ENCODE results near the gene TEX261. TPM values are rescaled to one million over a fixed set of nuclear protein-coding genes. Genes with fewer than 3 reads are reported as not detected.

The TEX261 gene
- total RNA-seq, 1 donor from 2014 or later = 56.3 TPM

- DNase-seq (no peak), ATAC-seq (ENCODE audit: poor library complexity) (no peak)
- intact Hi-C loops (cut with DNase I) = no loop called here
These were observed 31.5 kb downstream of the TEX261 start for GRCh38 chr2:70962885-70963878.

- DNase-seq = no peak
- intact Hi-C loops (cut with DNase I) = no loop called here
- no peak for ATAC-seq (ENCODE audit: poor library complexity)
These were observed 32.3 kb downstream of the TEX261 start for GRCh38 chr2:70962211-70962884.

GRCh38 chr2:70961648-70961994 lies 33.1 kb downstream of the TEX261 start:
- DNase-seq (no peak), ATAC-seq (ENCODE audit: poor library complexity) (no peak)
- intact Hi-C loops (cut with DNase I) = no loop called here

GRCh38 chr2:70960833-70961647 lies 33.6 kb downstream of the TEX261 start:
- DNase-seq (no peak), ATAC-seq (ENCODE audit: poor library complexity) (no peak)
- intact Hi-C loops (cut with DNase I) = no loop called here

GRCh38 chr2:70959851-70960832 lies 34.5 kb downstream of the TEX261 start:
- ATAC-seq (ENCODE audit: poor library complexity) = no peak
- intact Hi-C loops (cut with DNase I) = no loop called here
- DNase-seq = no peak

- ATAC-seq (ENCODE audit: poor library complexity) = no peak
These were observed 35.4 kb downstream of the TEX261 start for GRCh38 chr2:70959271-70959761.

GRCh38 chr2:70958759-70959158 lies 35.9 kb downstream of the TEX261 start:
- intact Hi-C loops (cut with DNase I) = no loop called here
- no peak for ATAC-seq (ENCODE audit: poor library complexity)
- DNase-seq = no peak

More at GRCh38 chr2:70959271-70959761, 35.4 kb downstream of the TEX261 start:
- intact Hi-C loops (cut with DNase I) = no loop called here
- DNase-seq = no peak

- ATAC-seq (ENCODE audit: poor library complexity) = no peak
- intact Hi-C loops (cut with DNase I) = no loop called here
- no peak for DNase-seq
These were observed 36.9 kb downstream of the TEX261 start for GRCh38 chr2:70957798-70958197.

- intact Hi-C loops (cut with DNase I) = no loop called here
- ATAC-seq (ENCODE audit: poor library complexity) = no peak
These were observed 38.5 kb downstream of the TEX261 start for GRCh38 chr2:70956141-70956540.

GRCh38 chr2:70954886-70955285 lies 39.8 kb downstream of the TEX261 start:
- no peak for DNase-seq
- intact Hi-C loops (cut with DNase I) = no loop called here
- no peak for ATAC-seq (ENCODE audit: poor library complexity)

More at GRCh38 chr2:70956141-70956540, 38.5 kb downstream of the TEX261 start:
- no peak for DNase-seq

- intact Hi-C loops (cut with DNase I) = loop anchor here (5.0 to 10.0 kb wide), 2 partner anchors 77 to 154 kb away; partner anchors contain the start of gene FIGLA
- DNase-seq (no peak), ATAC-seq (ENCODE audit: poor library complexity) (no peak)
These were observed 45.6 kb downstream of the TEX261 start for GRCh38 chr2:70949086-70949485.

- intact Hi-C loops (cut with DNase I) = loop anchor here (5.0 to 10.0 kb wide), 2 partner anchors 76 to 154 kb away; partner anchors contain the start of gene FIGLA
- DNase-seq (peak; percentile 84), ATAC-seq (ENCODE audit: poor library complexity) (peak; percentile 98)
These were observed 46.2 kb downstream of the TEX261 start for GRCh38 chr2:70948337-70949003.

GRCh38 chr2:70947556-70948184 lies 47.0 kb downstream of the TEX261 start:
- DNase-seq = no peak
- intact Hi-C loops (cut with DNase I) = loop anchor here (5.0 to 10.0 kb wide), 2 partner anchors 75 to 153 kb away; partner anchors contain the start of gene FIGLA
- no peak for ATAC-seq (ENCODE audit: poor library complexity)

GRCh38 chr2:70946832-70947442 lies 47.7 kb downstream of the TEX261 start:
- intact Hi-C loops (cut with DNase I) = loop anchor here (5.0 to 10.0 kb wide), 2 partner anchors 75 to 152 kb away; partner anchors contain the start of gene FIGLA
- ATAC-seq (ENCODE audit: poor library complexity) (peak; percentile 52), DNase-seq (no peak)

- intact Hi-C loops (cut with DNase I) = loop anchor here (10.0 kb wide), 1 partner anchor 149 kb away; the partner anchor contains the start of gene FIGLA
- DNase-seq (no peak), ATAC-seq (ENCODE audit: poor library complexity) (no peak)
These were observed 50.5 kb downstream of the TEX261 start for GRCh38 chr2:70944111-70944690.
